ENCODE data around the gene SALL3.

SALL3 gene

DNA sequence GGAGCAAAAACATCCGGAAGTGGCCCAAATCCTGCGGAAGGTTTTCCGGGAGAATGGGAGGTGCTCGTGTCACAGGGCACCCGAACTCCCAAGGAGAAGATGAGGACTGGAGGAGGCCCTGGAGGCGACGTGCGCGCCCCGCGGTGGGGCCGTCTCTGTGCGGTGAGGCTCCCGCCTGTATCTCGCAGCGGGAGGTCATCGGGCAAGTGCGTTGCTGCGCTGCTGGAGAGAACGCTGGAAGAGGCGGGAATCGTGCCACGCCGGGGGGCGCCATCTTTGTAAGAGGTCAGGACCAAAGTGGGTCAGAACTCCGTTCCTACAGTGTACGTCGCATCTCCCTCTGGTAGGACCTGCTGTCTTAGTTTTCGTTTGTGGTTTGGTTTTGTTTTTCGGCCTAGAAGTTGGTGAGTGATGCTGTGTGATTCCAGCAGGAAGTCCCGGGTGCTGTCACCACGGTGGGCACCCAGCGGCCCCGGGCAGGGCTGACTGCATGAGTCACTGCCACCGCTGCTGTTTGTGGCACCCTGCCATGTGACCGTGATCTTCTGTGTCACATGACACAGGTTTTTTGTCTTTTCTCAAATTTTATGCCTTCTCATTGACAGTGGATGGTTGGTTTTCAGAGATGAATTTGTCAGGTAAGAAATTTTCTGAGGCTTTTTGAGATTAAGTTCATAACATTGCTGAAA is 68.1 kb downstream of the SALL3 start:
- no peaks in the 10 kb centered on the region for H3K4me1 ChIP-seq (ENCODE audit: control insufficient read depth, insufficient read depth, low read depth, low read length)
- H3K18ac ChIP-seq (ENCODE audit: low read depth in 1 of 2, low read length in 2 of 2) = no peak overlapping the region
- H2BK15ac ChIP-seq (ENCODE audit: low read depth, poor library complexity, severe bottlenecking) = no peak overlapping the region
- no peak overlapping the region for H3K27ac ChIP-seq (ENCODE audit: low read length, poor library complexity, severe bottlenecking)
- no peak overlapping the region for H3K9ac ChIP-seq (ENCODE audit: low read length)
- H4K91ac ChIP-seq (ENCODE audit: low read length) = no peak overlapping the region
- no peak overlapping the region for H2BK120ac ChIP-seq (ENCODE audit: low read depth, low read length)
- no peaks in the 10 kb centered on the region for H3K9me3 ChIP-seq (ENCODE audit: control insufficient read depth, low read length)
- no peak overlapping the region for H4K8ac ChIP-seq (ENCODE audit: low read length)
- H3K4me2 ChIP-seq (ENCODE audit: low read length, poor library complexity, severe bottlenecking) = no peak overlapping the region
- H2BK12ac ChIP-seq (ENCODE audit: low read length in 2 of 2) = no peak overlapping the region
- H3K4ac ChIP-seq (ENCODE audit: low read depth in 1 of 2, low read length in 2 of 2) = no peak overlapping the region
- no peak overlapping the region for H2BK5ac ChIP-seq (ENCODE audit: low read depth, low read length, poor library complexity, severe bottlenecking)
- H2AFZ ChIP-seq (ENCODE audit: low read depth, low read length) = no peak overlapping the region
- H3K79me1 ChIP-seq (replicated peaks; ENCODE audit: low read length, poor library complexity, severe bottlenecking) = no peaks in the 10 kb centered on the region
- no peak overlapping the region for H3K23ac ChIP-seq (ENCODE audit: low read length in 2 of 2)
- H3K4me3 ChIP-seq (ENCODE audit: insufficient read depth in 1 of 2, low read depth in 1 of 2, low read length in 2 of 2) = no peak overlapping the region
- WGBS = 91% methylated on average over 35 of the region's 36 CpGs
- no peak overlapping the region for H2AK5ac ChIP-seq (ENCODE audit: low read length, severe bottlenecking)
- H3K27me3 ChIP-seq (ENCODE audit: control insufficient read depth in 1 of 2, insufficient read depth in 1 of 2, low read length in 2 of 2) = no peaks in the 10 kb centered on the region
- H3K14ac ChIP-seq (ENCODE audit: low read length in 2 of 2) = no peak overlapping the region
- DNase-seq = no peak
- H3K36me3 ChIP-seq (ENCODE audit: control insufficient read depth in 1 of 2, insufficient read depth in 2 of 2, low read depth in 1 of 2, low read length in 2 of 2) = no peaks in the 10 kb centered on the region

DNA sequence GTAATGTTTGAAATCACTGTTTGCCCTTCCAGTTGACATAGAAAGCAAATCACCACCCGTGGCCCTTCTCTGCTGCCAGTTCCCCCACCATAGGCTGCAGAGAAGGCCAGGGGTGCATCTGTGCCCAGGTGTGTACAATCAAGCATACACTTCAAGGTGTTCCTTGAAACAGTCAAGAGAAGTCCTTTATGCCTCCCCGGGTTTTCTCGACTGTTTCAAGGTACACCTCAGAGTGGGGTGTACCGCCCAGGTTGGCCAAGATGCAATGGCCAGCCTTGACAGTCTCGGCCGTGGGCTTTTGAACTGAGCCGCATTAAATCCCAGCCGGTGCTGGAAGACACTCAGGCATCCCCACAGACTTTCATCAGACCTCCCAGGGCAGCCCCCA is 68.6 kb downstream of the SALL3 start:
- 92% methylated on average over 8 of the region's 8 CpGs for WGBS
- Histone ChIP-seq H3K9ac (ENCODE audit: low read length) (no peak overlapping the region), H3K4ac (ENCODE audit: low read depth in 1 of 2, low read length in 2 of 2) (no peak overlapping the region), H2BK12ac (ENCODE audit: low read length in 2 of 2) (no peak overlapping the region), H2AK5ac (ENCODE audit: low read length, severe bottlenecking) (no peak overlapping the region), H2BK15ac (ENCODE audit: low read depth, poor library complexity, severe bottlenecking) (no peak overlapping the region), H3K14ac (ENCODE audit: low read length in 2 of 2) (no peak overlapping the region), H3K36me3 (ENCODE audit: control insufficient read depth in 1 of 2, insufficient read depth in 2 of 2, low read depth in 1 of 2, low read length in 2 of 2) (no peaks in the 10 kb centered on the region), H3K27ac (ENCODE audit: low read length, poor library complexity, severe bottlenecking) (no peak overlapping the region), H3K4me2 (ENCODE audit: low read length, poor library complexity, severe bottlenecking) (no peak overlapping the region), H4K8ac (ENCODE audit: low read length) (no peak overlapping the region), H3K4me1 (ENCODE audit: control insufficient read depth, insufficient read depth, low read depth, low read length) (no peaks in the 10 kb centered on the region), H3K27me3 (ENCODE audit: control insufficient read depth in 1 of 2, insufficient read depth in 1 of 2, low read length in 2 of 2) (no peaks in the 10 kb centered on the region), H3K4me3 (ENCODE audit: insufficient read depth in 1 of 2, low read depth in 1 of 2, low read length in 2 of 2) (no peak overlapping the region), H3K23ac (ENCODE audit: low read length in 2 of 2) (no peak overlapping the region), H3K18ac (ENCODE audit: low read depth in 1 of 2, low read length in 2 of 2) (no peak overlapping the region), H4K91ac (ENCODE audit: low read length) (no peak overlapping the region), H3K9me3 (ENCODE audit: control insufficient read depth, low read length) (no peaks in the 10 kb centered on the region), H2AFZ (ENCODE audit: low read depth, low read length) (no peak overlapping the region), H2BK5ac (ENCODE audit: low read depth, low read length, poor library complexity, severe bottlenecking) (no peak overlapping the region), H3K79me1 (replicated peaks; ENCODE audit: low read length, poor library complexity, severe bottlenecking) (no peaks in the 10 kb centered on the region), H2BK120ac (ENCODE audit: low read depth, low read length) (no peak overlapping the region)
- no peak for DNase-seq

- H4K8ac ChIP-seq (ENCODE audit: low read length) = no peak overlapping the region
- no peak overlapping the region for H3K4me2 ChIP-seq (ENCODE audit: low read length, poor library complexity, severe bottlenecking)
- no peaks in the 10 kb centered on the region for H3K79me1 ChIP-seq (replicated peaks; ENCODE audit: low read length, poor library complexity, severe bottlenecking)
- no peak overlapping the region for H2BK15ac ChIP-seq (ENCODE audit: low read depth, poor library complexity, severe bottlenecking)
- no peak overlapping the region for H3K27ac ChIP-seq (ENCODE audit: low read length, poor library complexity, severe bottlenecking)
- DNase-seq = no peak
- H3K36me3 ChIP-seq (ENCODE audit: control insufficient read depth in 1 of 2, insufficient read depth in 2 of 2, low read depth in 1 of 2, low read length in 2 of 2) = no peaks in the 10 kb centered on the region
- H3K4ac ChIP-seq (ENCODE audit: low read depth in 1 of 2, low read length in 2 of 2) = no peak overlapping the region
- H2AK5ac ChIP-seq (ENCODE audit: low read length, severe bottlenecking) = no peak overlapping the region
- no peaks in the 10 kb centered on the region for H3K4me1 ChIP-seq (ENCODE audit: control insufficient read depth, insufficient read depth, low read depth, low read length)
- H2BK5ac ChIP-seq (ENCODE audit: low read depth, low read length, poor library complexity, severe bottlenecking) = no peak overlapping the region
- no peak overlapping the region for H3K4me3 ChIP-seq (ENCODE audit: insufficient read depth in 1 of 2, low read depth in 1 of 2, low read length in 2 of 2)
- H4K91ac ChIP-seq (ENCODE audit: low read length) = no peak overlapping the region
- no peaks in the 10 kb centered on the region for H3K9me3 ChIP-seq (ENCODE audit: control insufficient read depth, low read length)
- no peak overlapping the region for H3K14ac ChIP-seq (ENCODE audit: low read length in 2 of 2)
- H2BK12ac ChIP-seq (ENCODE audit: low read length in 2 of 2) = no peak overlapping the region
- no peak overlapping the region for H3K23ac ChIP-seq (ENCODE audit: low read length in 2 of 2)
- H3K27me3 ChIP-seq (ENCODE audit: control insufficient read depth in 1 of 2, insufficient read depth in 1 of 2, low read length in 2 of 2) = no peaks in the 10 kb centered on the region
- WGBS = 63% methylated on average over 3 of the region's 3 CpGs
- no peak overlapping the region for H2BK120ac ChIP-seq (ENCODE audit: low read depth, low read length)
- no peak overlapping the region for H3K18ac ChIP-seq (ENCODE audit: low read depth in 1 of 2, low read length in 2 of 2)
- H3K9ac ChIP-seq (ENCODE audit: low read length) = no peak overlapping the region
- no peak overlapping the region for H2AFZ ChIP-seq (ENCODE audit: low read depth, low read length)
These were observed 69.9 kb downstream of the SALL3 start for GRCh38 chr18:79049506-79049905.

Data from mesenchymal stem cell (in vitro differentiated cells and primary cell).